Skin of body (tissue), 2 donors: ENCODE data around the gene RMI2. TPM values are rescaled to one million over a fixed set of nuclear protein-coding genes. Genes with fewer than 3 reads are reported as not detected.

Source experiments
- DNase-seq: peaks from one replicate; lab custom pipeline; 2025; lab: John Stamatoyannopoulos, UW
- total RNA-seq: library from RNA; depleted of rRNA; stranded (reverse); fragments of >200 nt; gene quantifications from one replicate; pipeline ENCODE4 v1.2.3, GENCODE V29; 2014

RMI2 gene
- total RNA-seq, 1 donor from 2014 or later, result 8.7 TPM

DNA sequence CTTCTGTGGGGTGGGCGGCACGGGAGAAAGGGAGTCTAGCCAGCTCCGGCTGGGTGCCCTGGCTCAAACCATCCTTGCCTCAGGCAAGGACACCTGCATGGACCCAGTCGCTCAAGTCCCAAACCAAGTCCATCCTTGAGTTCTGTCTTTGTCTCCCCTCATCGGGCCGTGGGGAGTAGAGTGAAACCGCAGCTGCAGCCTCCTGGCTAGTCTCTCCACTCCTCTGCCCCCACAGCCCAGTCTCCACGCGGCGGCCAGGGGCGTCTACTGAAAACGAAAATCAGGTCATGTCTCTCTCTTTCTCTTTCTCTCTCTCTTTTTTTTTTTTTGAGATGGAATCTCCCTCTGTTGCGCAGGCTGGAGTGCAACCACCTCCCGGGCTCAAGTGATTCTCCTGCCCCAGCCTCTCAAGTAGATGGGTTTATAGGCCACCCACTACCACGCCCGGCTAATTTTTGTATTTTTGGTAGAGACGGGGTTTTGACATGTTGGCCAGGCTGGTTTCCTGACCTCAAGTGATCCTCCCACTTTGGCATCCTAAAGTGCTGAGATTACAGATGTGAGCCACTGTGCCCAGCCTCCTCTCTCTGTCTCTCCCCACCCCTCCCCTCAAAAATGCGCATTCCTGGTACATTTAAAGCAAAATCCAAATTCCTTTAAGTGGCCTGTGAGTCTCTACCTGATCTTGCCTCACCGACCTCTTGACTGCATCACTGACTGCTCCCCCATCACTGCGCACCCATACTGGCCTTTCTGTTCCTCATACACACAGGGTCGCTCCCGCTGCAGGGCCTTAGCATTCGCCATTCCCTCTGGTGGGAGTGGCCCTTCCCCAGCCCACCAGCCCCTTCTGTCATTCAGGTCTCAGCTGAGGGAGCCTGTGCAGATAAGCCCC lies 17.7 kb upstream of the RMI2 start:
- no peak for DNase-seq

GRCh38 chr16:11328172-11329070 lies 16.8 kb upstream of the RMI2 start:
- DNase-seq, result peak; percentile 80

DNA sequence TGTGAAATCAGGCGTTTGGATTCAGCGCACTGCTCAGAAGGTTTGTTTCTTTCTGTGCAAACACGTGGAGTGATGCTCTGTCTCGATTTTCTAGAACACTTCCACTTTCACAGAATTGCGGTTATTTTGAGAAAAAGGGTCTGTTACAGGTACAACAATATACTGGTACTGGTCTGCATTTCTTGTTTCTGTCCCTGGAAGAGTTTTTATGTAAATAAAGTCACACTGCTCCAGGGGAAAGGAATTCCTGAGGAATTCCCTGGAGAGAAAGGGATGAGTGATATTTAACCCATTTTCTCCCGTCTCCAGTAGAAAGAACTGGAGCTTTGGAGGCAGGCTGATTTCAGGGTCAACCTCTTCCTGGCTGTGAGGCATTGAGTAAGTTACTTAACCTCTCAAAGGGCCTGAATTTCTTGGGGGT lies 16.2 kb upstream of the RMI2 start:
- no peak for DNase-seq

DNA sequence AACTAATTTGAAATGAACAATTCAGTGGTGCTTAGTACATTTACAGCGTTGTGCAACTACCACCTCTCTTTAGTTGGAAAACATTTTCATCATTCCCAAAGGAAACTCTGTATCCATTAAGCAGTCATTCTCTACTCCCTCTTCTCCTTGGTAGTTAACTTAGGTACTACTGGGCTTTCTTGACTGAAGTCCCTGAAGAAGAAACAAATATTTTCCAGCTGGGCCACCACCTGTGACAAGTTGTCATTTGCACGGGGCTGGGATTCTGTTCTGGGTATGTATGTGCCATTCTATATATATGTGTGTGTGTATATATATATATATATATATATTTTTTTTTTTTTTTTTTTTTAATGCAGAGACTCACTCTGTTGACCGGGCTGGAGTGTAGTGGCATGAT lies 15.4 kb upstream of the RMI2 start:
- no peak for DNase-seq

DNA sequence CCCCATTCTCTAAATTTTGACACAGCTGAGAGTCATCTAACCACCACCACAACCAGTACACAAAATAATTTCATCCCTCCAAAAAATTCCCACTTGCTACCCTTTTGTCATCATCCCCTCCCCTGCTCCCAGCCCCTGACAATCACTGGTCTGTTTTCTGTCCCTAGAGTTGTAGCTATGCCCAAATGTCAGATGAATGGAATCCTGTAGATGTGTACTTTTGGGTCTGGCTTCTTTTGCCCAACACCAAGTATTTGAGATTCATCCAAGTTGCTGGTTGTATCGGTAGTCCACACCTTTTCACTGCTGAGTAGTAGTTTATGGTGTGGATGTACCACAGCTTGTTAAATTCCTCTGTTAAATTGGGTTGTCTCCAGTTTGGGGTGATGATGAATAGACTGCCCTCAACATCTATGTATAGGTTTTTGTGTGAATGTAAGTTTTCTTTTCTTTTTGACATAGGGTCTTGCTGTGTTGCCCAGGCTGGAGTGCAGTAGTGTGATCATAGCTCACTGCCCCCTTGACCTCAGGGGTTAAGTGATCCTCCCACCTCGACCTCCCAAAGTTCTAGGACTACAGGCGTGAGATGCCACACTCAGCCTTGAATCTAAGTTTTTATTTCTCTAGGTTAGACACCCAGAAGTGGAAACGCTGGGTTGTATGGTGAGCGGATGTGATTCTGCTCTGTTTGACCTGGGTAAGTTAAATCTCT lies 14.6 kb upstream of the RMI2 start:
- no peak for DNase-seq

GRCh38 chr16:11331967-11332366 lies 13.3 kb upstream of the RMI2 start:
- no peak for DNase-seq

- no peak for DNase-seq
Observed at GRCh38 chr16:11333010-11333409, 12.2 kb upstream of the RMI2 start.

DNA sequence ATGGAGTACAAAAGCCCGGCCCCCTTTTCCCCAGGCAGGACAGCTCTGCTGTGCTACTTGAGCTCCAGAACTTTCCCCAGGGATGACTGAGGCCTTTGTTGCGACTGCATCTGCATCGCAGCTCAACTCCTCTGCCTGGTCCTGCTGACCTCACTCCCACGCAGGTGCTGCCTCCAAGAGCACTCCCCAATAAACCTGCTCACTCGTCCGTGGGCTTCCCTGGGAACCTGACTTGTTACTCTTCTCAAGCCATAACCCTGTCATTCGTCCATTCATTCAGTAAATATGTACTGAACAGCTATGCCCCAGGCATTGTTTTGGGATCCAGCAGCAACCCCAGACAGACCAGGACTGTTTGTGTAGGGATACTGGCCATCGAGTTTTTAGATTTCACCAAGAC lies 11.6 kb upstream of the RMI2 start:
- no peak for DNase-seq

GRCh38 chr16:11334831-11335404 lies 10.3 kb upstream of the RMI2 start:
- DNase-seq, result no peak

GRCh38 chr16:11339075-11339474 lies 6.2 kb upstream of the RMI2 start:
- no peak for DNase-seq

DNA sequence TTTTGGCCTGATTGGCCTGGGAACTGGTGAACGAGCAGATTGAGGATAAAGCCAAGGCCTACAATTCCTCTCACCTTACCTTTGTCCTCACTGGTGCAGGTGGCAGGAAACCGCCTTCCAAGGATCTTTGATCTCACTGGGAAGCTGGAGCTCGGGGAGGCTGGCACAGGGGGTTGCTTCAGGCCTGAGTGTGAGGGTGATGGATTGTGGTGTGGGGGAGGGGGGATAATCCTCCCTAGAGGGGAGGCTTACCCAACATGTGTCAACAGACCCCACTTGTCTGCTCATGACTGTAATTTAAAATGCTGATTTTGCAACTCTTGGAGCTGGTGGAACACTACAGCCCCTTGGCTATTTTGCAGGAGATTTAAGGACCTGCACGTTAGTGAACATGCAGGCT lies 4.5 kb upstream of the RMI2 start:
- no peak for DNase-seq

DNA sequence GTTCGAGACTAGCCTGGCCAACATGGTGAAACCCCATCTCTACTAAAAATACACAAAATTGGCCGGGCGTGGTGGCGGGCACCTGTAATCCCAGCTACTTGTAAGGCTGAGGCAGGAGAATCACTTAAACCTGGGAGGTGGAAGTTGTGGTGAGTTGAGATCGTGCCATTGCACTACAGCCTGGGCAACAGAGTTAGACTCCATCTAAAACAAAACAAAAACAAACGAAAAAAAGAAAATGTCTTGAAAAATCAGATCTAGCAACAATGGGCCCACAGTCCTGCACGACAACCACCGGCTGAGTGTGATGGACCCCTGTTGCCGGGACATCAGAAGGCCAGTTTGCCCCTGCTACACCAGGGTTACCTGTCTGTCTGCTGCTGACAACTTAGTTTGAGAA lies 3.9 kb upstream of the RMI2 start:
- no peak for DNase-seq

DNA sequence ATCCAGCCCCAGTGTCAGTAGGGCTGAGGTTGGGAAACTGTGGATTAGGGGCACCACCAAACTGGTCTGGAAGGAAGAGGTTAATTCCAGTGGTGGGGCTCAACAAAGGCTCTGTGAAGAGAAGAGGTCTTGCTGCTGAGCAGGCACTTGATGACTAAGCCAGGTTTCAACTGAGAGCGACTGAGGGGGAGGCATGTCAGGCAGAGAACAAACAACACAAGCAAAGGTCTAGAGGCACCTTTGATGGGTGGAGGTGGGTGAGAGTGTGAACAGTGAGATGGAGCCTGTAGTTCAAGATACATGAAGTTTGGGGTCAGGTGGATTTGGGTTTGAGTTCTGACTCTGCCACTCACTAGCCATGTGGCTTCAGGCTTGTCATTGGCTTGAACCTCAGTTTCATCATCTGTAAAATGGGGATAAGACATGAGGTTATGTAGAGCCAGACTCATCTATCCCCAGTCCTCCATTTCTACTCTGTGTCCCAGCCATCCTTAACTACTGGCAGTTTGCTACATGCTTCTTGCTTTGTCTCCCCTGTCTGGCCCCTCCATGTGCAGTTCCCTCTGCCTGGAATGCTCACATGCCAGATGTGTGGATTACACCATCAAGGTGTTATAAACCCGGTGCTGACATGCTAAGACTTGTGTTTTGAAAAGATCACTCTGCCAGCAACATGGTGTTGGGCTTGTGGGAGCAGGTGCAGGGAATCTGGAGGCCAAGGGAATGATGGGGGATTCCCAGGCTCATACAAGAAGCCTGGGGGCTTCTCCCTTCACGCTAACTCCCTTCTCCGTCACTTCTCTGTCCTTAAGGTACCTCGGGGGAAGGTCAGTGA lies 3.0 kb upstream of the RMI2 start:
- no peak for DNase-seq

DNA sequence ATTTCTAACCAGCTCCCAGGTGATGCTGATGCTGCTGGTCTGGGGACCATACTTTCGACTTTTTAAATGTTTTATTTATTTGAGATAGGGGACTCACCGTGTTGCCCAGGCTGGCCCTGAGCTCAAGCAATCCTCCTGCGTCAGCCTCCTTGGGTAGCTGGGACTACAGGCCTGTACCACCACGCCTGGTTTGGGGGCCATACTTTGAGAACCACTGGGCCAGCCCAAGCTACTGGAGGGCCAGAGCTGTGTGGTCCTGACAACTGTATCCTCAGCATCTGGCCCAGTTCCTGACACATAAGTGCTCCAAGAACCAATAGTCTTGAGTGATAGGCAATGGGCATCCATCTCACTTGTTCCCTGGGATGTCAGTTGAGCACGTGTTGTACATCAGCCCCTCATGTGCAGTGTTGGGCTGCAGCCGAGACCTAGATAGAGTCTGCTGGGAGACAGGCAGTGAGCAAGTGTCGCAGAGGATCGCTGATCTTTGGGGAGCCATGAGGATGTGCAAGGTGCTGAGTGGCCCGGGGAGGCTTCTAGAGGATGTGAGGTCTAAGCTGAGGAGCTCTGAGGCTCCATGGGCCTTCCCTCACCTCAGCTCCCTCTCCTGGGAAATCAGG lies 1.6 kb downstream of the RMI2 start:
- DNase-seq, result no peak

DNA sequence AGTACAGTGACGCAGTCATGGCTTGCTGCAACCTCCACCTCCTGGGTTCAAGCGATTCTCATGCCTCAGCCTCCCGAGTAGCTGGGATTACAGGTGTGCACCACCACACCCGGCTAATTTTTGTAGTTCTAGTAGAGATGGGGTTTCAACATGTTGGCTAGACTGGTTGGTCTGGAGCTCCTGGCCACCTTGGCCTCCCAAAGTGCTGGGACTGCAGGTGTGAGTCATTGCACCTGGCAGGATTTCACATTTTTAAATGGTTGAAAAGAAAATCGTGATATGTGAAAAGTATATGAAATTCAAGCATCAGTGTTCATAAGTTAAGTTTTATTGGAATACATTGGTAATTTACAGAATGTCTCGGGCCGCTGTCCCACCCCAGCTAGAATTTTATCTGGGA lies 2.6 kb downstream of the RMI2 start:
- no peak for DNase-seq

DNA sequence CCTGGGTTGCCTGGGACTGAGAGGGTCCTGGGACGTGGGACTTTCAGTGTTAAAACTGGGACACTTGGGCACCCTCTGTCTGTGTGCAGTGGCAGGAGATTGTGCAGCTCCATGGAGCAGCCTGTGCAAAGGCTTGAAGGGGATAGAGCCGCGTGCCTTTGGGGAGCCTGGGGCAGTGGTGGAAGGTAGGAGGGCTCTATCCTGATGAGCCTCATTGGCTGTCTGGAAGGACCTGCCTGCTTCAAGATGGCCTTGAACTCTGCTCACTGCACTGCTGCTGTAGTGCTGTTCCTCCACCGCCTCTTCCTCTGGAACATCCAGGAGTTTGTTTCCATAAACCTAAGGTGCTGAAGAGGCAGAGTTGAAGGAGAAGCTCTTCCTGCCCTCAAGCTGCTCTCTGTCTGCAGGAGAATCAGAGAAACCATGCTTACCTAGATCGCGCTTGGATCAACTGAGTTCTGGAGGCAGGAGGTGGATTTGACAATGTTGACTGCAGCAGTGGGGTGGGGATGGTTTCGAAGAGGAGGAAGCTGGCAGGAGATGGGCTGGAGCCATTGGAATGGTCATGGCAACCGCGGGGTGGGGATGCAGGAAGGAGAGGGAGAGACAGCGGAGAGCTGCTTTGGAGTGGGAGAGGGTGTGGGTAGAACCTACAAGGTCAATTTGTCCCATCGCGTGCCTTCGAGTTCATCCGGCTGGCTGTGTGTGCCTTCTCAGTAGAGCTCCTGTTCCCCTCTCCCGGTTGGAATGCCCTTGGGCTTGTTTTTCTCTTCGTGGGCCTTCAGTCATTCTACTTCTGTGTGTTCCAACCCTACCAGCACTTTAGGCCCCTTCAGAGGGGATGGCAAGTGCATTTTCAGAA lies 3.7 kb downstream of the RMI2 start:
- DNase-seq, result no peak

DNA sequence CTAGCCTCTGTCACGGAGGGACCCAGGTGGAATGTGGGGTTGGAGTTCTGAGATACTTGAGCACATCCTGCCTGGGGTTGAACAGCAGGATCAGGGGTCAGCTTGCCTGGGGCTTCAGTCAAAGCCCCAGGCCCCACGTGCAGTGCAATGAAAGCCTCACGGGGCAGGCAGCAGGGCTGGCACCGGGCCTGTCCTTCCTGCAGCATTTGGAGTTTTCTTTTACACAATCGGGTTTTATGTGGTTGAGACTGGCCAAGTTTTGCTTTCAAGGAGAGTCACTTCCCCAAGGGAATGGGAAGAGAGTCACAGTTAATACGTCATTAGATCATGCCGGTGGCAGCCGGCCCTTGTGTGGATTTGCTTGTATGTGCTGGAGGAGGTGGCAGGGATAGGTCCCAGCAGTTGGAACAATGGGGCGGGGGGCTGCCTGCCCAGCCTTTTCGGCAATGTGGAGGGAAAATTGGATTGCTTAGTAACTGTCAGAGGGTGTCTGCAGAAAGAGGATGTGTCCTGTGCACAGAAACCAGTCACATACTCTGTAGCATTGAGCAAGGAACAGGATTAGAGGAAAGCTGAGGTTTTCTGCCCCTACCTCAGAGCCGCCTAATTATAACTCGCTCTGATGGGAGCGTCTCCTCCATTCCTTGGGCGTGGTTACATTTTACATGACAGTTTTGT lies 4.5 kb downstream of the RMI2 start:
- DNase-seq, result peak; percentile 57

DNA sequence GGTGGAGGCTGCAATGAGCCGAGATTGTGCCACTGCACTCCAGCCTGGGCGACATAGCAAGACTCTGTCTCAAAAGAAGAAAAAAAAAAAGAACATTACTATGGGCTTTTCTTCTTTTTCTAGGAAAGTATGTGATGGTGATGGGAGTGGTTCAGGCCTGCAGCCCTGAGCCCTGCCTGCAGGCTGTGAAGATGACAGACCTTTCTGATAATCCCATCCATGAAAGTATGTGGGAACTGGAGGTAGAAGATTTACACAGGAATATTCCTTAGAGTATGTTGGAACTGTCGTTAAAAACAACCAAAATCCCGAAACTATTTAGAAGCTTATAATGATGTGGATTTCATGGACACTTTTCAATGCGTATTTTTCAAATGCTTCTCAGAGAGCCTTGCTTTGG lies 5.3 kb downstream of the RMI2 start:
- DNase-seq, result no peak
